Gastrocnemius medialis (tissue), 4 donors: Measurements from ENCODE around the gene OPCML.

ENCODE experiments used
- CTCF ChIP-seq, 5 experiments: fragments of 450-650 bp in 3 of 5; fragments of 200-600 bp in 2 of 5; sonication (generic) in 2 of 5; IDR thresholded peaks in 4 of 5; conservative IDR thresholded peaks in 1 of 5; 1 replicate in 4 of 5; 2 replicates in 1 of 5; pipeline ENCODE4 v1.5.1; 2016 to 2019; ENCODE audit warnings: antibody characterized with exemption in 5 of 5, mild to moderate bottlenecking in 3 of 5, moderate library complexity in 3 of 5
- POLR2A ChIP-seq, 2 donors: fragments of 450-650 bp; IDR thresholded peaks; one replicate each; pipeline ENCODE4 v1.6.1; 2017; ENCODE audit warnings: antibody characterized with exemption in 2 of 2, mild to moderate bottlenecking in 2 of 2, moderate library complexity in 2 of 2

- TF ChIP-seq CTCF (IDR thresholded peaks at IDR 0.05 in 4 of 5, conservative IDR thresholded peaks at IDR 0.05 in 1 of 5) (no peak), POLR2A (IDR thresholded peaks at IDR 0.05) (no peak)
Observed at GRCh38 chr11:132653237-132653636, 879.1 kb downstream of the OPCML start.
